HG02981 (cell line): ENCODE results near the gene MFF.

ENCODE experiments used
- ATAC-seq: cut with Tn5 transposase; IDR thresholded peaks from one replicate; pipeline ENCODE4 v1.9.1; 2021; ENCODE audit warnings: mild to moderate bottlenecking, moderate library complexity; ENCODE audit not compliant: unreplicated experiment

MFF gene

DNA sequence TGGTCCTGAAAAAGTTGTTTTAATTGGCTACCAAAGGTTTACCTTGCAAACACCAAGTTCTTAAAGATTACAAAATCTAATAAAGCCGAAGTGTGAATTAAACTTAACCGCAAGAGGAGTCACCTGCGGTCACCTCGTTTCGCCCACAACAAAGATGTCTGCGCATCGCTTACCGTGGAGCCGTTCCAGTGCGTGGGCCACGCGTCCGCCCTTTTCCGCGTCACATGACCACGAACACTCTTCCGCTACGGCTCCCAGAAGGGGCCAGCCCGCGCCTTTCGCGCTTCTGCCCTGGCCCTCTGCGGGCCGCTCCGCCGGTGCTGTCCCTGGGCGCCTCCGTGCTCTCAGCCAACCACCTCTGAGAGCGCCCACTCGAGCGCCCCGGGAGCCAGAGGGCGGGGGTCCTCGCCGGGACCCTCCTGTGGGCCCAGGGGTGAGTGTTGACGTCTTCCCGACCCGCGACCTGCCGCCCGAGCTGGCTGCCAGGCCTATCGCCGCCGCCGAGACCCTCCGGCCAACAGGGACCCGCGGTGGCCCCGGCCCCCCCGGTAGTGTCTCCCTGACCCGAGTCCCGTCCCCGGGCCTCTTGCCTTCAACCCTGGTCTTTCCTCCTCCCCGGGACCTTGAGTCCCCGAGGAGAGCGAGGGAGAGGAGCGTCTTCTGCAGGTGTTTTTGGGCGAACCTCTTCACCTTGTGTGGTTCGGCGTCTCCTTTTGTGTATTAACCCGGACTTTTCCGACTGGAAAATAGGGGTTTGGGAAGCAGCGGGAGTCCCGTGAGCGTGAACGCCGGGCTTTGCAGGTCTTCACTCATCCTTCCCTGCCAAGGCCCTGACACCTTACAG is at the start of gene MFF:
Gene MFF (plus strand): TSS at position 257 of the 844 bp plus-strand sequence. CDS start 5,415 bp downstream, outside the sequence.
- peak; percentile 98 for ATAC-seq

- ATAC-seq = no peak
Observed at GRCh38 chr2:227280895-227281294, 44.2 kb upstream of the MFF start.

DNA sequence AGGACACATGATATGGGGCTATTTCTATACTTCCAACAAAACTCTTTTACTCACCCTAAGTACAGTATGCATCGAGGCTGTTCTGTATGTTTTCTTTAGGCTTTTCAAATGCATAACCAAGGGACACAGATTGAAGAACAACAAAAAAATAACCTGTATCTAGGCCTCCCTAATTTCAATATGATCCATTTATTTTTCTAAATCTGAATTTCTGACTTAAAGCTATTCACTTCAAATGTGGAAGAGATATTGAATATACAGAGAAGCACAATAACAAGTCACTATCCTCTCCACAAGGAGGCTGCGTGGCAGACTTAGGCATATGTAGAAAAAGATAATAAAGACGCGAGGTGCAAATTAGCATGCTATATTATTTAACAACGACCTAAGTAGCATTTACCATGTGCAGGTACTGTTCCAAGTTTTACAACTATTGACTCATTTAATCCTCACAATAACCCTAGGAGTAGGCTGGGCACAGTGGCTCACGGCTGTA is 39.3 kb upstream of the MFF start:
- ATAC-seq = no peak

GRCh38 chr2:227287771-227288170 is 37.3 kb upstream of the MFF start:
- no peak for ATAC-seq

DNA sequence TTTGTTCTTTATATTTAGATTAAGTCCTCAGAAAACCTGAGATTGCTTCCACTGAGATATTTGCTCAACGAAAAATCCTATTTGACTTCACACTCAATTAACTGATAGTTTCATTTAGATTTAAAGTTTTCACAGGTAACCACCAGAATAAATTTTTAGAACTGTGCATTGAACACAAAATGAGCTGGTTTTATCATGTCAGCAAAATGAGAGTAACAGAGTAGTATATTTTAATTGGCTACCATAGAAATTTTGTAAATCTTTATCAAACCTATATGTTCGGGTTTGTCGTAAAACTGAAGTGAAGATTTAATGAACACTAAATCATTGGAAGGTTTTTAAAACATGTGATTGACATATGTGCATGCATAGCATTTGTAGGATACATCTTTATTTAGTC is 32.7 kb upstream of the MFF start:
- no peak for ATAC-seq

DNA sequence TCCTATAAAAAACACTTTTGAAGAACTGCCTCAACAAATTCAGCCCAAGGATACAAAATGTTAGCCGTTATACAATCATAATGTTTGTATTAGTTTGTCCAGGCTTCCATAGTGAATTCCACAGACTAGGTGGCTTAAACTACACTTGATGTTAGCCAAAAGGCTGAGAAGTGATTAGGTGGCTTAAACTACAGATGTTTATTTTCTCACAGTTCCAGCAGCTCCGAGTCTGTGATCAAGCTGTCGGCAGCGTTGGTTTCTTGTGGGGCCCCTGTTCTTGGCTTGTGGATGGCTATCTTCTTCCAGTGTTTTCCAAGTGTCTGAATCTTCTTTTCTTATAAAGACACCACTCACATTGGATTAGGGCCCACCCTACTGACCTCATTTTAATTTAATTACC is 31.5 kb upstream of the MFF start:
- no peak for ATAC-seq

DNA sequence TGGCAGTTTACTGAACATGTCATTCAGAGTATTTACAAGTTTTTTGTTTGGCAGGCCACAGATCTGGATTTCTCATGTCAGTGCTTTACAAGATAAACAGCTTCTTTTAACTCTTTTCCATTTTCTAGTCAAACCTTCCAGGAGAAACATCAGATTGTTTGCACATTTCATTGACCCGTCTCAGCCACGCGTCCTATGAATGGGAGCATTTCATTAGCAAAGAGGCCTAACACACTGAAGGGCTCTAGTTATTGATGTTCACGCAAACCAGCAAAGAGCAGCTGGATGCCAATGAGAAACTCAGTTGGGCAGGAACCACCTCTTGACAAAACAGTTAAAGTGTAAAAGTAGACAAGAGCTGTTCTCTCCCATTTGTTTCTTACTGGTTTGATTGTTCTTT is 29.2 kb upstream of the MFF start:
- no peak for ATAC-seq

- no peak for ATAC-seq
Observed at GRCh38 chr2:227296671-227297405, 28.2 kb upstream of the MFF start.

- no peak for ATAC-seq
Observed at GRCh38 chr2:227301523-227301922, 23.5 kb upstream of the MFF start.

DNA sequence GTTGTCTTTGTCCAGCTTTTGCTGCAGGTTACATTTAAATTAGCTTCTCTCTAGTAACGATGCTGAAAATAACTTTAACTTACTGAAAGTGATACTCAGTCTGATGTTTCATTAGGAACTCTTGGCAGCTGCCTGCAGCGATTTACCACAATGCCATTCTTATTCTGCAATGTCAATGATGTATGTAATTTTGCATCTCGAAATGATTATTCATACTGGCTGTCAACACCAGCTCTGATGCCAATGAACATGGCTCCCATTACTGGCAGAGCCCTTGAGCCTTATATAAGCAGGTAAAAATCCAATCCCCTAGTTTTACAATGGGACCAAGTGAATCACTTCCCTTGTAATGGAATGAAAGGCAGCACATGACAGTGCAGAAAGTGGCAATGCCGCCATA is 16.3 kb upstream of the MFF start:
- peak; percentile 82 for ATAC-seq

GRCh38 chr2:227310756-227311110 is 14.3 kb upstream of the MFF start:
- no peak for ATAC-seq

GRCh38 chr2:227311861-227312506 is 13.1 kb upstream of the MFF start:
- no peak for ATAC-seq

DNA sequence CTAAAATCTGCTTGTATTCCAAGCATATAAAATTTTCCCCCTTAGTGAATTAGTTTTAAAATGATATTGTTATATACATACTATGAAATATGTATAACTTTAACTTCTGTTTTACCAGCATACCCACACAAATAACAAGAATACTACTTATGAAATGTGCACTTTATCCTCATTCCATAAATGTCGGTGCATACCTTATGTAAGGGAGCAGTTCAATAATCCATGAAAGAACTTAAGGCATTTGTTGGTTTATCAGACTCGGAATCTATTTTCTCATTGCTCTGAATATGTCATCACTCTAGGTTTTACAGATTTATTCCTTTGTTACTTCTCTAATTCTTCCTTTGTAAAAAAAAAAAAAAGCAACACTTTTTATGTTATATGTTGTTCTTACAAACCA is 12.5 kb upstream of the MFF start:
- ATAC-seq = no peak

GRCh38 chr2:227313310-227313709 is 11.7 kb upstream of the MFF start:
- no peak for ATAC-seq

- ATAC-seq = no peak
Observed at GRCh38 chr2:227317834-227318233, 7.2 kb upstream of the MFF start.

GRCh38 chr2:227320305-227321094 is 4.6 kb upstream of the MFF start:
- no peak for ATAC-seq

DNA sequence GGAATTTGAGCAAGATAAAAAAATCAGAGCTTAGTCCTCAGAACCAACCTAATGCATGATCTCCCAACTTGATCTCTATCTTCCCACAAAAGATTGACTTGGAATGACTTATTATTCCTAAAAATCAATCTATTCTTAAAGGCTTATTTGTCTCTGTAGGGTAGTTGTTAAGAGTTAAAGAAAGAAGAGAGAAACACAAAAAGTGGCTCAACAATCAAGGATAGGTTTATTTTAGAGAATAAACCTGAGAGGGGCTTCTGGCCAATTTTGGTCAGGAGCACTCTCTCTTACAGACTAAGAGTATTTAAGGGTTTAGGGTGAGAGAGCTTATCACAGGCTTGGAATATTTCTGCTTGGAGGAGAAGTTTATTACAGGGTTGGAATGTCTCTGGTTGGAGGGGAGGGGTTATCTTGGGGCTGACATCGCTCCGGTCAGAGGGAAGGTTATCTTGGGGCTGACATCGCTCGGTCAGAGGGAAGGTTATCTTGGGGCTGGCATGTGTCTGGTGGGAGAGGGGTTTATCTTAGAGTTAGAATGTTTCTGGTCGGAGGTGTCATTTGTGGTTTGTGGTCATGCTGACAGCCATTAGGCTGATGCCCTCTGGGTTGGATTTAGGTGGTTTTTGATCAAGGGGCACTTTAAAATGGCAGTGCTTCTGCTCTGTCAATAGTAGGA is 2.4 kb upstream of the MFF start:
- ATAC-seq = no peak

- ATAC-seq = no peak
Observed at GRCh38 chr2:227323818-227324217, 1.2 kb upstream of the MFF start.

DNA sequence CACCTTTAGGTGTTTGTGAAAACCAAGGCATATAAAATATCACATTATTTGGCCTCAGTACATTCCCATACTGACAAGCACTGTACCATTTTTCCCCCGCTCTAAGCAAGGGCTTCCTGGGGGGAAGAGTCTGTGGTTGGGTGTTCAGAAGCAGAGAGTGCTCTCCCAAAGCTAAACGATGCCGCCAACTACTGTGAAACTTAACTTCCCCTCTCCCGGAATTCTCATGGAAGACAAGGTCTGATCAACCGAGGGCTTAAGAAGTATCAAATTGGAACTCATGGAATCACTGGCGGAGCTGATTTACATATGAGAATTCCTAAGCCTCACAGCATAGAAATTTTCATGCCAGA is 433 bp upstream of the MFF start:
- no peak for ATAC-seq

DNA sequence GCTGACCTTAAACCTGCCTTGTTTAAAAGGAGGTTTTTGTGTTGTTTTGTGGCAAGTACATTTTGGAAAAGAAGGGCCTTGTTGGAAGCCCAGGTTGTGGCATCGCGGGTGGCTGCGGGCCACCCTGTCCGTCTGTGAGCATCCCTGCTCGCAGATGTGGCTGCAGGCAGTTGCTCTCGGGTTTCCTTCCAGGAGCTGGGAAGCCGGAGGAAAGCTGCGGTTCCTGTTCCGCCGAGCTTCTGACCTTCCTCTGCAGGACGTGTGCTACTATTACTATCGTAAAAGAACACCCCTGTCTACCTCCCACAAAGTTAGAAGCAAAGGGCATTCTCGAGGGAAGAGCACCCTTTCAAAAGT is 766 bp downstream of the MFF start:
- no peak for ATAC-seq

DNA sequence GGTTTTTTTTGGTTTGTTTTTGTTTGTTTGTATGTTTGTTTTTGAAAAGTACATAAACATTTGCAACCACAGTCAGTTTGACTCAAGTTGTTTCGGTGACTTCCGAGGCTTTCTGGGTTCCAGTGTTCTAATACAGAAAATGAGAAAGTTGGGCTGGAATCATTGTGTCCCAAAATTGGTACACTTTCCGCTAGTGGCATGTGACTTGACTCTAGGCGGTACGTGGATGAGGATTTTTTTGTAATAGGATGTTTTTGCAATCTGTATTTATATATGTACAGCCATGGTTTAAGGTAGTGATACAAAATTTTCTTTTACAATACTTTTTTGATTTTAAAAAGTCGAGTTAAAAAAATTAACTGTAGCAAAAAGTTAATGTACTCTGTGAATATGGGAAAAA is 1.7 kb downstream of the MFF start:
- ATAC-seq = no peak
